ENCODE data around the gene SOX18.

DNA sequence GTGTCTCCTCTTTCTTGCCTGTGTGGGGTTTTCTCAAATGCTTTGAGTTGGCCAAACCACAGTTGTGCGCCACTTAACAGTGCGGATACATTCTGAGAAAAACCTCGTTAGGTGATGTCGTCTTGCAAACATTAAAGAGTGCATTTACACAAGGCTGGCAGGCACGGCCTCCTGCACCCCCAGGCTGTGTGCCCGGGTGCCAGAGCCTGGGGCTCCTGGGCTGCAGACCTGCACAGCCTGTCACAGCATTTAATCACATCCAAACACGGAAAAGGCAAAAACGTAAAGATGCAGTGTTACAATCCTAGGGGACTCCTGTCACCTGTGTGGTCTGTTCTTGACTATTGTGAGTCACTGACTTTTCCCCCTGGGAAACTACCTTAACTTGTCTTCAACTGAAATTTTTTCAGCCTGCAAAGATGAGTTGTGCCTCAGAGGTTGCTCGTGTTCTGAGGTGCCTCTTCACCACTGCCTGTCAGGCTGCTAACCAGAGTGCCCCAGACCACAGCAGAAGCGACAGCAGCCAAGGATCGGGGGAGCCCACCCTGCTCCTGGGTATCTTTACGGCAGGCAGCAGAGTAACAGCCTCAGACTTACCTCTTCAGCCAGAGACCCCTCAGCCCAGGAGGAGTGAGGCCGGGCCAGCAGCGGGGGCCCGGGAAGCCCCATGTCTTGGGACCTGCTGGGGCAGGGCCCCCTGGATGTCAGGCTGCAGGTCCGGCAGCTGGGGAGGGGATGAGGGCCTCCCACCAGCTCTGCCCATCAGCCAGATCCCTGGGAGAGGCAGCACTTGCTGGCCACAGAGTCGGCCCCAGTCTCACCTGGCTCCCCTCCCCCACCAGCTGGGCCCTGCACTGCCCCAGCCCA lies 14.1 kb downstream of the SOX18 start:
- no peak for TF ChIP-seq POLR2A (IDR thresholded peaks at IDR 0.05)
- TF ChIP-seq, protein P1, sequence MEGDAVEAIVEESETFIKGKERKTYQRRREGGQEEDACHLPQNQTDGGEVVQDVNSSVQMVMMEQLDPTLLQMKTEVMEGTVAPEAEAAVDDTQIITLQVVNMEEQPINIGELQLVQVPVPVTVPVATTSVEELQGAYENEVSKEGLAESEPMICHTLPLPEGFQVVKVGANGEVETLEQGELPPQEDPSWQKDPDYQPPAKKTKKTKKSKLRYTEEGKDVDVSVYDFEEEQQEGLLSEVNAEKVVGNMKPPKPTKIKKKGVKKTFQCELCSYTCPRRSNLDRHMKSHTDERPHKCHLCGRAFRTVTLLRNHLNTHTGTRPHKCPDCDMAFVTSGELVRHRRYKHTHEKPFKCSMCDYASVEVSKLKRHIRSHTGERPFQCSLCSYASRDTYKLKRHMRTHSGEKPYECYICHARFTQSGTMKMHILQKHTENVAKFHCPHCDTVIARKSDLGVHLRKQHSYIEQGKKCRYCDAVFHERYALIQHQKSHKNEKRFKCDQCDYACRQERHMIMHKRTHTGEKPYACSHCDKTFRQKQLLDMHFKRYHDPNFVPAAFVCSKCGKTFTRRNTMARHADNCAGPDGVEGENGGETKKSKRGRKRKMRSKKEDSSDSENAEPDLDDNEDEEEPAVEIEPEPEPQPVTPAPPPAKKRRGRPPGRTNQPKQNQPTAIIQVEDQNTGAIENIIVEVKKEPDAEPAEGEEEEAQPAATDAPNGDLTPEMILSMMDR (IDR thresholded peaks at IDR 0.05) = no peak

All from uterus (tissue), 2 donors.